ENCODE measurements around the gene RHBDL2.

- TF ChIP-seq, protein P1, sequence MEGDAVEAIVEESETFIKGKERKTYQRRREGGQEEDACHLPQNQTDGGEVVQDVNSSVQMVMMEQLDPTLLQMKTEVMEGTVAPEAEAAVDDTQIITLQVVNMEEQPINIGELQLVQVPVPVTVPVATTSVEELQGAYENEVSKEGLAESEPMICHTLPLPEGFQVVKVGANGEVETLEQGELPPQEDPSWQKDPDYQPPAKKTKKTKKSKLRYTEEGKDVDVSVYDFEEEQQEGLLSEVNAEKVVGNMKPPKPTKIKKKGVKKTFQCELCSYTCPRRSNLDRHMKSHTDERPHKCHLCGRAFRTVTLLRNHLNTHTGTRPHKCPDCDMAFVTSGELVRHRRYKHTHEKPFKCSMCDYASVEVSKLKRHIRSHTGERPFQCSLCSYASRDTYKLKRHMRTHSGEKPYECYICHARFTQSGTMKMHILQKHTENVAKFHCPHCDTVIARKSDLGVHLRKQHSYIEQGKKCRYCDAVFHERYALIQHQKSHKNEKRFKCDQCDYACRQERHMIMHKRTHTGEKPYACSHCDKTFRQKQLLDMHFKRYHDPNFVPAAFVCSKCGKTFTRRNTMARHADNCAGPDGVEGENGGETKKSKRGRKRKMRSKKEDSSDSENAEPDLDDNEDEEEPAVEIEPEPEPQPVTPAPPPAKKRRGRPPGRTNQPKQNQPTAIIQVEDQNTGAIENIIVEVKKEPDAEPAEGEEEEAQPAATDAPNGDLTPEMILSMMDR (IDR thresholded peaks at IDR 0.05), result no peak
- TF ChIP-seq POLR2A (IDR thresholded peaks at IDR 0.05), result no peak
Measured at GRCh38 chr1:38953433-38953860, 11.8 kb upstream of the RHBDL2 start.
